Measurements from ENCODE around the gene ST3GAL3. TPM values are rescaled to one million over a fixed set of nuclear protein-coding genes. Genes with fewer than 3 reads are reported as not detected.

ST3GAL3 gene
- total and polyA plus RNA-seq, 2 experiments from 2014 or later: 4.5 to 7.0 TPM

DNA sequence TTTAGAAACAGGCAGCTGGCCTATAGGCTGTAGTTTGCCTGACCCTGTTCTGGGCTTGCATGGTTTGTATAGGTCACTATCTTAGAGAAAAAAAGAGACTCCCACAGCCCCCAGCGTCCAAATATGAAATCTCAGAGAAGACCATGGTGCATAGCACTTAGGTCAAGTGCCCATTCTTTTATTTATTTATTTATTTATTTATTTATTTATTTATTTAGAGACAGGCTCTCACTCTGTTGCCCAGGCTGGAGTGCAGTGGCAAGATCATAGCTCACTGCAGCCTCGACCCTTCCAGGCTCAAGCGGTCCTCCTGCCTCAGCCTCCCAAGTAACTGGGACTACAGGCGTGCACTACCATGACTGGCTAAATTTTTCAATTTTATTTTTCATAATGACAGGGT lies 175.4 kb downstream of the ST3GAL3 start (continued):
- TF ChIP-seq EZH2 (IDR thresholded peaks at IDR 0.05; ENCODE audit: low read depth, unreplicated experiment) (no peak), EZH2phosphoT487 (IDR thresholded peaks at IDR 0.05; ENCODE audit: unreplicated experiment) (no peak), ZNF331 (CRISPR knock-in tag; IDR thresholded peaks at IDR 0.05; ENCODE audit: low read depth) (no peak)

GRCh38 chr1:43883321-43883720 lies 176.0 kb downstream of the ST3GAL3 start:
- TF ChIP-seq EZH2phosphoT487 (IDR thresholded peaks at IDR 0.05; ENCODE audit: unreplicated experiment): no peak
- no peak for TF ChIP-seq EZH2 (IDR thresholded peaks at IDR 0.05; ENCODE audit: low read depth, unreplicated experiment)
- TF ChIP-seq ZNF462 (CRISPR knock-in tag; IDR thresholded peaks at IDR 0.05): no peak
- no peak for TF ChIP-seq JUNB (IDR thresholded peaks at IDR 0.05; ENCODE audit: unreplicated experiment)
- TF ChIP-seq POLR2AphosphoS5 (IDR thresholded peaks at IDR 0.05; ENCODE audit: low read depth): no peak
- TF ChIP-seq ZNF331 (CRISPR knock-in tag; IDR thresholded peaks at IDR 0.05; ENCODE audit: low read depth): no peak
- TF ChIP-seq ETS1 (IDR thresholded peaks at IDR 0.05): no peak
- TF ChIP-seq, protein P1, sequence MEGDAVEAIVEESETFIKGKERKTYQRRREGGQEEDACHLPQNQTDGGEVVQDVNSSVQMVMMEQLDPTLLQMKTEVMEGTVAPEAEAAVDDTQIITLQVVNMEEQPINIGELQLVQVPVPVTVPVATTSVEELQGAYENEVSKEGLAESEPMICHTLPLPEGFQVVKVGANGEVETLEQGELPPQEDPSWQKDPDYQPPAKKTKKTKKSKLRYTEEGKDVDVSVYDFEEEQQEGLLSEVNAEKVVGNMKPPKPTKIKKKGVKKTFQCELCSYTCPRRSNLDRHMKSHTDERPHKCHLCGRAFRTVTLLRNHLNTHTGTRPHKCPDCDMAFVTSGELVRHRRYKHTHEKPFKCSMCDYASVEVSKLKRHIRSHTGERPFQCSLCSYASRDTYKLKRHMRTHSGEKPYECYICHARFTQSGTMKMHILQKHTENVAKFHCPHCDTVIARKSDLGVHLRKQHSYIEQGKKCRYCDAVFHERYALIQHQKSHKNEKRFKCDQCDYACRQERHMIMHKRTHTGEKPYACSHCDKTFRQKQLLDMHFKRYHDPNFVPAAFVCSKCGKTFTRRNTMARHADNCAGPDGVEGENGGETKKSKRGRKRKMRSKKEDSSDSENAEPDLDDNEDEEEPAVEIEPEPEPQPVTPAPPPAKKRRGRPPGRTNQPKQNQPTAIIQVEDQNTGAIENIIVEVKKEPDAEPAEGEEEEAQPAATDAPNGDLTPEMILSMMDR (conservative IDR thresholded peaks at IDR 0.05; ENCODE audit: low read depth in 2 of 2): no peak
- no peak for TF ChIP-seq NANOG (IDR thresholded peaks at IDR 0.05; ENCODE audit: borderline replicate concordance)
- TF ChIP-seq STAT1 (IDR thresholded peaks at IDR 0.05; ENCODE audit: unreplicated experiment): no peak
- TF ChIP-seq CREB1 (CRISPR knock-in tag; IDR thresholded peaks at IDR 0.05; ENCODE audit: low read depth): no peak
- H3K4me2 ChIP-seq: no peak overlapping the region
- no peak for ATAC-seq

More at GRCh38 chr1:43883321-43883720, 176.0 kb downstream of the ST3GAL3 start:
- Histone ChIP-seq H4K20me1 (replicated peaks; ENCODE audit: insufficient read depth) (no peaks in the 10 kb centered on the region), H3K27ac (ENCODE audit: low read depth) (no peak overlapping the region), H3K4me1 (ENCODE audit: insufficient read depth) (peaks cover 33% of the 10 kb centered on the region), H2AFZ (no peak overlapping the region), H3F3A (replicated peaks; ENCODE audit: low read depth) (no peaks in the 10 kb centered on the region), H3K27me3 (ENCODE audit: insufficient read depth) (no peaks in the 10 kb centered on the region), H3K4me3 (no peak overlapping the region), H3K36me3 (ENCODE audit: insufficient read depth) (no peaks in the 10 kb centered on the region), H3K9me2 (ENCODE audit: insufficient read depth) (peaks cover 12% of the 10 kb centered on the region), H3K79me2 (replicated peaks; ENCODE audit: insufficient read depth) (no peaks in the 10 kb centered on the region)
- no peaks in the 10 kb centered on the region for H3K36me3 Mint-ChIP-seq (ENCODE audit: low read depth)
- H3K27me3 Mint-ChIP-seq (ENCODE audit: insufficient read depth, low read depth, poor library complexity): peaks cover 2% of the 10 kb centered on the region
- H3K9me3 Mint-ChIP-seq: no peaks in the 10 kb centered on the region; the same call in 2 of the 3 replicates
- H3K4me1 Mint-ChIP-seq: peaks cover 24% of the 10 kb centered on the region
- H3K4me3 Mint-ChIP-seq: no peak overlapping the region
- H3K27ac Mint-ChIP-seq: no peak overlapping the region
- DNase-seq (ENCODE audit: low spot score): no peak

All from GM23338 (cell line).